ENCODE measurements around the gene CPD.

Gene CPD

GRCh38 chr17:30368912-30369720, 9.6 kb upstream of the CPD start:
- H3K27me3 ChIP-seq (replicated peaks), result no peaks in the 10 kb centered on the region
- no peak overlapping the region for H3K27ac ChIP-seq
- no peak for TF ChIP-seq CTCF (IDR thresholded peaks at IDR 0.05; ENCODE audit: low read depth, low read length, missing control alignments)
- in situ Hi-C loops (cut with HindIII; ENCODE audit: low pct_ligation_motif_present, low sequenced_read_pairs), result no loop called here
- H3K4me3 ChIP-seq (ENCODE audit: low read depth, low read length), result no peak overlapping the region
- no peak for DNase-seq
- no peaks in the 10 kb centered on the region for H3K36me3 ChIP-seq (replicated peaks)

- no peak for DNase-seq
These were observed 8.7 kb upstream of the CPD start for GRCh38 chr17:30369995-30370394.

GRCh38 chr17:30372755-30373154, 6.0 kb upstream of the CPD start:
- H3K27ac ChIP-seq, result no peak overlapping the region
- TF ChIP-seq CTCF (IDR thresholded peaks at IDR 0.05; ENCODE audit: low read depth, low read length, missing control alignments), result peak; percentile 13
- no peak for DNase-seq
- H3K36me3 ChIP-seq (replicated peaks), result no peaks in the 10 kb centered on the region
- in situ Hi-C loops (cut with HindIII; ENCODE audit: low pct_ligation_motif_present, low sequenced_read_pairs), result no loop called here
- H3K4me3 ChIP-seq (ENCODE audit: low read depth, low read length), result no peak overlapping the region
- no peaks in the 10 kb centered on the region for H3K27me3 ChIP-seq (replicated peaks)

More at GRCh38 chr17:30369995-30370394, 8.7 kb upstream of the CPD start:
- H3K27me3 ChIP-seq (replicated peaks), result no peaks in the 10 kb centered on the region
- no peak overlapping the region for H3K27ac ChIP-seq
- H3K4me3 ChIP-seq (ENCODE audit: low read depth, low read length), result no peak overlapping the region
- in situ Hi-C loops (cut with HindIII; ENCODE audit: low pct_ligation_motif_present, low sequenced_read_pairs), result no loop called here
- no peaks in the 10 kb centered on the region for H3K36me3 ChIP-seq (replicated peaks)
- TF ChIP-seq CTCF (IDR thresholded peaks at IDR 0.05; ENCODE audit: low read depth, low read length, missing control alignments), result no peak

- Histone ChIP-seq H3K4me3 (ENCODE audit: low read depth, low read length) (no peak overlapping the region), H3K36me3 (replicated peaks) (no peaks in the 10 kb centered on the region), H3K27me3 (replicated peaks) (no peaks in the 10 kb centered on the region), H3K27ac (no peak overlapping the region)
- DNase-seq, result no peak
- no peak for TF ChIP-seq CTCF (IDR thresholded peaks at IDR 0.05; ENCODE audit: low read depth, low read length, missing control alignments)
- in situ Hi-C loops (cut with HindIII; ENCODE audit: low pct_ligation_motif_present, low sequenced_read_pairs), result no loop called here
These were observed 3.1 kb upstream of the CPD start for GRCh38 chr17:30375661-30376060.

- Histone ChIP-seq H3K36me3 (replicated peaks) (no peaks in the 10 kb centered on the region), H3K4me3 (ENCODE audit: low read depth, low read length) (no peak overlapping the region), H3K27me3 (replicated peaks) (no peaks in the 10 kb centered on the region), H3K27ac (no peak overlapping the region)
- no peak for TF ChIP-seq CTCF (IDR thresholded peaks at IDR 0.05; ENCODE audit: low read depth, low read length, missing control alignments)
- in situ Hi-C loops (cut with HindIII; ENCODE audit: low pct_ligation_motif_present, low sequenced_read_pairs), result no loop called here
- DNase-seq, result peak; percentile 57
These were observed 1.9 kb upstream of the CPD start for GRCh38 chr17:30376621-30377452.

Measured in brain microvascular endothelial cell (primary cell).